BE2C (cell line): ENCODE results near the gene HNRNPH2.
A peak's percentile ranks its signal among the peaks of the same experiment; 100 is the strongest.

Experiments used
- DNase-seq: peaks from one replicate; pipeline ENCODE4 v3.0.0-alpha.2; 2020
- H3K27me3 ChIP-seq: fragments of 250-450 bp; sonication (Bioruptor Pico); 2 replicates; pipeline ENCODE4 v1.5.1; 2020; ENCODE audit warnings: mild to moderate bottlenecking
- H3K36me3 ChIP-seq: fragments of 250-450 bp; sonication (Bioruptor Pico); 2 replicates; pipeline ENCODE4 v1.5.1; 2020; ENCODE audit warnings: mild to moderate bottlenecking
- H3K4me1 ChIP-seq: fragments of 250-450 bp; sonication (Bioruptor Pico); 2 replicates; pipeline ENCODE4 v1.5.1; 2020
- H3K4me3 ChIP-seq: 2 replicates; pipeline ENCODE4 v1.5.1; 2011; ENCODE audit warnings: low read depth, low read length
- H3K9me3 ChIP-seq: fragments of 250-450 bp; sonication (Bioruptor Pico); 2 replicates; pipeline ENCODE4 v1.5.1; 2020
- CTCF ChIP-seq: IDR thresholded peaks from 2 replicates; pipeline ENCODE4 v1.5.1; 2012; ENCODE audit warnings: mild to moderate bottlenecking, low read depth, low read length

The HNRNPH2 gene

GRCh38 chrX:101450961-101451360, 42.9 kb downstream of the HNRNPH2 start:
- no peaks in the 10 kb centered on the region for H3K9me3 ChIP-seq
- no peaks in the 10 kb centered on the region for H3K36me3 ChIP-seq
- H3K4me1 ChIP-seq, result no peaks in the 10 kb centered on the region
- H3K4me3 ChIP-seq, result no peak overlapping the region
- no peak for TF ChIP-seq CTCF
- DNase-seq, result no peak
- H3K27me3 ChIP-seq, result no peaks in the 10 kb centered on the region

GRCh38 chrX:101452056-101452455, 44.0 kb downstream of the HNRNPH2 start:
- Histone ChIP-seq H3K9me3 (no peaks in the 10 kb centered on the region), H3K27me3 (no peaks in the 10 kb centered on the region), H3K4me1 (no peaks in the 10 kb centered on the region), H3K36me3 (no peaks in the 10 kb centered on the region), H3K4me3 (no peak overlapping the region)
- TF ChIP-seq CTCF, result no peak
- no peak for DNase-seq

GRCh38 chrX:101460669-101461068, 52.6 kb downstream of the HNRNPH2 start:
- Histone ChIP-seq H3K9me3 (no peaks in the 10 kb centered on the region), H3K27me3 (no peaks in the 10 kb centered on the region), H3K4me1 (no peaks in the 10 kb centered on the region), H3K4me3 (no peak overlapping the region), H3K36me3 (no peaks in the 10 kb centered on the region)
- no peak for DNase-seq
- no peak for TF ChIP-seq CTCF

GRCh38 chrX:101462892-101463291, 54.9 kb downstream of the HNRNPH2 start:
- H3K4me3 ChIP-seq, result no peak overlapping the region
- no peaks in the 10 kb centered on the region for H3K27me3 ChIP-seq
- DNase-seq, result peak; percentile 11
- H3K36me3 ChIP-seq, result no peaks in the 10 kb centered on the region
- TF ChIP-seq CTCF, result peak; percentile 55
- no peaks in the 10 kb centered on the region for H3K9me3 ChIP-seq
- H3K4me1 ChIP-seq, result no peaks in the 10 kb centered on the region
